ENCODE measurements around the gene PABPC1L.
A peak's percentile ranks its signal among the peaks of the same experiment; 100 is the strongest.

The PABPC1L gene

GRCh38 chr20:44931911-44932310 is 22.1 kb downstream of the PABPC1L start:
- no peak for DNase-seq
- intact Hi-C loops (cut with DNase I): no loop called here

GRCh38 chr20:44932916-44933315 is 23.1 kb downstream of the PABPC1L start:
- no peak for DNase-seq
- intact Hi-C loops (cut with DNase I): no loop called here

- no peak for DNase-seq
- intact Hi-C loops (cut with DNase I): no loop called here
Observed at GRCh38 chr20:44936510-44936909, 26.6 kb downstream of the PABPC1L start.

DNA sequence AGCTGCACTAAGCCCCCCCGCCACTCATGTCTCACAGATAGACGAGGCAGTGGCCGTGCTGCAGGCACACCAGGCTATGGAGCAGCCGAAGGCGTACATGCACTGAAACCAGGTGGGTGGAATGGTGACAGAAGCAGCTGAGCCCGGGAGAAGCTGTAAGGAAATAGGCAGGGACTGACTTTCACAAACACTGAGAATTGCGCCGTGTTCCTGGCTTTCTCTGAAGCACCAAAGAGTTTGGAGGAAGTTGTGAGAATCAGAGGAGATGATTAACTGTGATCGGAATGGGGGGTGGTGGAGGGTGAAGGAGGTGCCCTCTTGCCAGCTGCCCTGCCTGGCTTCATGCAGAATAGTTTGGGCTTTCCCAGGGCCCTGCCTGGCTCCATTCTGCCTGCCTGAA is 28.8 kb downstream of the PABPC1L start:
- DNase-seq: peak in 38 of 42 donors; percentile 7 to 79 (median 45)

GRCh38 chr20:44941120-44941691 is 31.3 kb downstream of the PABPC1L start:
- intact Hi-C loops (cut with DNase I): no loop called here
- DNase-seq: peak in 1 of 42 donors; percentile 36

More for the DNA sequence above, 28.8 kb downstream of the PABPC1L start:
- intact Hi-C loops (cut with DNase I): no loop called here

DNA sequence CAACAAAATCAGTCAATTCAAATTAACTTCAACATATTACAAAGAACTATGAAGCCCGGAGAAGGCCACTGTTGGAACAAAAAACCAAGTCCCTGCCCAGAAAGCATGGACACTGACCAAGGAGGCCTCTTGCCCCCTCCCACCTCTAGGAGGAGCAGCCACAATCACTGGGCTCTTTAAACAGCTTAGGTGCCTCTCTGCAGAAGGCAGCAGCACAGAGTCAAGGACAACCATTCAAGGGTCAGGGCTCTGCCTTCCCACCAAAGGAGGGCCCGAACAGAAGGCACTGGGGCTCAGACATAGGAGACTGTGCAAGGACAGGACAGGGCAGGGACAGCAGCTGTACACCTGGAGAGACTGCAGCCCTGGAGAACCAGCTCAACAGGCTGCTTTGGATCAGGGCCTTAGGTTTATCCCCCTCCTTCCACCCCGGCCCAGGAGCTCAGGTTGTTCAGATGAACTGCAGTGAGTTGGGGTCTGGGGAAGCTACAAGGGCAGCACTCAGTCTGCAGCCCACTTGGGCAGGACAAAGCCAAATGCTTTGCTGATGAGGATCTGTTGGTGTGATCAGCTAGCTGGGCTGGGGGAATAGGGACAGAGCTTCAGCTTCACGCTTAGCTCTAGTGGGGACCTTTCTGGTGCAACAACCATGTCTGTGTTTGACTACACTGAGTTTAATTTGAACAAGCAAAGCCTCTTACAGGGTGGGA is 32.6 kb downstream of the PABPC1L start:
- no peak for DNase-seq
- intact Hi-C loops (cut with DNase I): no loop called here

DNA sequence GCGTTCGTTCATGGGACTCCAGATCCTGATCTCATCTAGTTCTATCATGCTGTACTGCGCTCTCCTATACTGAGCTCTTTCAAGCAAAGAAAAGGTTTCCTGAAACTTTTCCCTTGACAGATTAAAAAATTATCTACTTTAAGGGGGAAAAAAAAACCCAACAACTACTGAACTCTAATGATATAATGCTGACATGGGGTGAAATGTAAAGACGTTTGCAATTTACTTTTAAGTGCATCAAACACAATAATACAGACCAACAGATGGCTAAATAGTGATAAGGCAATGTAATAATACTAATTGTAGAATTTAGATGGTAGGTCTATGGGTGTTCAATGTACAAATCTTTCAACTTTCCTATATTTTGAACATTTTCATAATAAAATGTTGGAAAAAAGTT is 34.0 kb downstream of the PABPC1L start:
- intact Hi-C loops (cut with DNase I): no loop called here
- no peak for DNase-seq

DNA sequence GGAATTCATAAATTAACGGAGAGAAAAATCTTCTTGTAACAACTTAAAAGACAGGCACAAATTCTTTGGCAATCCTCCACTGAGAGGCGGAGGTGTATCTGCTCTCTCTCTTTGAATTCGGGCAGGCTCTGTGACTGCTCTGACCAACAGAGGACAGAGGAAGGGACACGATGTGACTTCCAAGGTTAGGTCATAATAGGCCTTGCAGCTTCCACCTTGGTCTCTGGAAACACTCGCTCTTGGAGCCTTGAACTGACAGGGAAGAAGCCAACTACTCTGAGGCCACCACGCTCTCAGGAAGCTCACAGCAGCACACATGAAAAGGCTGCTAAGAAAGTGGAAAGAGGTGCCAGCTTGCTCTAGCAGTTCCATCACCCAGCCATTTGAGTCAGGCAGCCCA is 35.4 kb downstream of the PABPC1L start:
- no peak for DNase-seq

GRCh38 chr20:44946271-44946852 is 36.5 kb downstream of the PABPC1L start:
- no peak for DNase-seq
- intact Hi-C loops (cut with DNase I): no loop called here

More for the DNA sequence above, 35.4 kb downstream of the PABPC1L start:
- intact Hi-C loops (cut with DNase I): no loop called here

DNA sequence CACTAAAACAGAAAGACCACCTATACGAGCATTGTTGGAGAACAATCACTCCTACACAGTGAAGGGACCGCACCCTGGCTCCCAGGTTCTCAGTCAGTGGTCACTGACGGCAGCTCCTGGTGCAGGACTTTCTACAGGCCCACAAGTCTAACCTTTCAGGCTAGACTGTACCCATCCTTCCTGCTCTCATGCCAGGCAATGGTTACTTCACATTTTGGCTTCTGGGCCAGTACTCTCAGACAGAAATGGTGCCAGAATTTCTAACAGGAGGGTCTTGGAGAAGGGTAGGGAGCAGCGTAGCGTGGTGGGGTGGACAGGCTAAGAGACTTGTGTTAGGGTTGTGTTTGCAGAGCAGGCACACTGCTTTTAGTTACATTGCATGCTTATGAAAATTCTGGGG is 38.2 kb downstream of the PABPC1L start:
- intact Hi-C loops (cut with DNase I): no loop called here
- no peak for DNase-seq

- intact Hi-C loops (cut with DNase I): no loop called here
Observed at GRCh38 chr20:44948513-44948912, 38.7 kb downstream of the PABPC1L start.

DNA sequence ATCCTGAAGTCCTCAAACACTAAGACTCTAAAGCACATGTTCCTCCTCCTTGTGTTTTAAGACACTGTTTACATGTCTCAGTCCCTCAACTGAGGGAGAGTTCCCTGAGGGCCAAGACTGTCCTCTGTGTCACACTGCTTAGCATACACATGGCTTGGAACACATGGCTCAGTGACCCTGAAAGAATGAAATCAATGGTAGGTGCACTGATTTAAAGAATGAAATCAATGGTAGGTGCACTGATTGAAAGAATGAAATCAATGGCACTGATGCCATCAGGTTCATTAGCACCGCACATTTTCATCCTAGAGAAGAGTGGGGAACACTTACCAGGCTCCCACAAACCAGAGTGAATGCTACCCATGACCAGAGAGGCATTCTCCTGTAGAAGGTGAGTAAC is 40.5 kb downstream of the PABPC1L start:
- intact Hi-C loops (cut with DNase I): no loop called here
- DNase-seq: no peak

More at GRCh38 chr20:44948513-44948912, 38.7 kb downstream of the PABPC1L start:
- no peak for DNase-seq

GRCh38 chr20:44952731-44953130 is 42.9 kb downstream of the PABPC1L start:
- intact Hi-C loops (cut with DNase I): no loop called here

GRCh38 chr20:44954211-44954610 is 44.4 kb downstream of the PABPC1L start:
- DNase-seq: no peak
- intact Hi-C loops (cut with DNase I): no loop called here

More at GRCh38 chr20:44952731-44953130, 42.9 kb downstream of the PABPC1L start:
- DNase-seq: no peak

DNA sequence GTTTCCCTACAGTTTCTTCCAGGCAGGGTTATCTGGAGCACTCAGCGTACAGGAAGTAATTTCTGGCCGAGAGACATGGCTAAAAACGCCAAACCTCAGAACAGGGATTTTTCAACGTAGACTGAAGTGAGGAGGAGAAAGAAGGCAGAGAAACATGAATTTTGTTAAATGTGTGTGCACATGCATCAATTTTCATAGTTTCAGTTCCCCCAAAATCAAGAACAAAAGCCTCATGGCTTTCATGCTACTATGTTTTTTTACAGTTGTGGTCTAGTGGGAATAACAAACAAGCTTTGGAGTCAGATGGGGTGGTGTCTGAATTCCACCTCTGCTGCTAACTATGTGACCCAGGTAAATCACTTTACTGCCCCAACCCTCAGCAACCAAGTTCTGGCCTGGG is 45.4 kb downstream of the PABPC1L start:
- intact Hi-C loops (cut with DNase I): loop anchor here (5.0 kb wide), 1 partner anchor 53 kb away; no protein-coding TSS in a partner anchor
- no peak for DNase-seq

- intact Hi-C loops (cut with DNase I): loop anchor here (5.0 kb wide), 1 partner anchor 54 kb away; no protein-coding TSS in a partner anchor
- no peak for DNase-seq
Observed at GRCh38 chr20:44956410-44956809, 46.5 kb downstream of the PABPC1L start.

- intact Hi-C loops (cut with DNase I): loop anchor here (5.0 kb wide), 1 partner anchor 56 kb away; no protein-coding TSS in a partner anchor
- DNase-seq: no peak
Observed at GRCh38 chr20:44958276-44958675, 48.4 kb downstream of the PABPC1L start.

GRCh38 chr20:44959082-44959637 is 49.3 kb downstream of the PABPC1L start:
- intact Hi-C loops (cut with DNase I): loop anchor here (5.0 kb wide), 1 partner anchor 57 kb away; no protein-coding TSS in a partner anchor

DNA sequence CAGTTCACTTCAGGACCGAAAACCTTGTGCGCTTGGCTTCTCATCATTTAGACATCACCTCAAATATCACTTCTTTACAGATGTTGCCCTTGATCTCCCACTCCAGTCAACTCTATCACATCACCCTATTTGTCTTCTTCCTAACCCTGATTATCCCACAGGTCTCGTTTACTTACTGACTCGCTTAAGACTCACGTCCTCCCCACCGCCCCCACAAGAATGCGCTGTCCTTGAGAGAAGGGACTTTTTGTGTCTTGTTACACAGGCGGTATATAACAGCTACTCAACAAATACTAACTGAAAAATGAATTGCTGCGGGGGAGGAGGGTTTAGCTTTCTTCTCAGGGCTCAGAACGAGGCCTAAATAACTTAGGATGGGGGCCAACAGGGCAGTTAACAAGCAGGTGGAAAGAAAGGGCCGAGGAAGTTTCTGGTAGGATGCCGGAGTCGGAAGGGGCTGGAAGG is 49.8 kb downstream of the PABPC1L start:
- intact Hi-C loops (cut with DNase I): loop anchor here (5.0 kb wide), 2 partner anchors 57 to 72 kb away; partner anchors contain the start of gene YWHAB
- peak in 8 of 42 donors; percentile 18 to 54 (median 32) for DNase-seq

More at GRCh38 chr20:44959082-44959637, 49.3 kb downstream of the PABPC1L start:
- DNase-seq: no peak
